Endothelial cell of umbilical vein (primary cell): ENCODE results near the gene THAP11. TPM values are rescaled to one million over a fixed set of nuclear protein-coding genes. Genes with fewer than 3 reads are reported as not detected.

Source experiments
- BruUV-seq: library from RNA; stranded (reverse); fragments of 400-500 nt; replicated peaks from 2 replicates; lab custom pipeline; 2021; lab: Mats Ljungman, UMichigan
- CTCF ChIA-PET: fragments of 300-600, 350-600 bp; sonication (Branson Sonifier 250); formaldehyde crosslinking; loops from one replicate; lab custom pipeline; 2021; ENCODE audit warnings: antibody characterized with exemption, inconsistent platforms; lab: Charles Lee
- POLR2A ChIA-PET: fragments of 300-600, 350-600 bp; sonication (Branson Sonifier 250); formaldehyde crosslinking; loops from one replicate; lab custom pipeline; 2021; ENCODE audit warnings: antibody characterized with exemption, inconsistent platforms; lab: Charles Lee
- DNase-seq: peaks from one replicate; pipeline ENCODE4 v3.0.0-alpha.2; 2011; ENCODE audit warnings: low read depth, low spot score
- FAIRE-seq: peaks from 2 replicates; lab custom pipeline; 2011; peaks lifted over from hg19 to GRCh38; lab: Jason Lieb, UNC
- H2AFZ ChIP-seq: 2 replicates; pipeline ENCODE4 v1.6.0; 2012; ENCODE audit warnings: low read depth, low read length, control low read depth, inconsistent platforms
- H3K27ac ChIP-seq: 2 replicates; pipeline ENCODE4 v1.5.1; 2011; ENCODE audit warnings: low read depth, mild to moderate bottlenecking, control low read depth, low read length, moderate library complexity; ENCODE audit not compliant: insufficient read depth
- H3K27me3 ChIP-seq, 2 experiments: 2 replicates each; pipeline versions ENCODE4 v1.6.0 to v1.6.1; 2011; ENCODE audit warnings: low read length in 2 of 2, mixed read lengths in 1 of 2; ENCODE audit not compliant: control insufficient read depth in 2 of 2, insufficient read depth in 2 of 2
- H3K36me3 ChIP-seq, 2 experiments: 2 replicates in 1 of 2; 3 replicates in 1 of 2; pipeline ENCODE4 v1.5.1; 2011; ENCODE audit warnings: low read length in 2 of 2, mild to moderate bottlenecking in 1 of 2, moderate library complexity in 1 of 2; ENCODE audit not compliant: control insufficient read depth in 2 of 2, insufficient read depth in 2 of 2; ENCODE audit errors: extremely low read depth in 1 of 2
- H3K4me1 ChIP-seq: 3 replicates; pipeline ENCODE4 v1.5.1; 2011; ENCODE audit warnings: mild to moderate bottlenecking, low read length; ENCODE audit not compliant: control insufficient read depth, insufficient read depth; ENCODE audit errors: extremely low read depth
- H3K4me2 ChIP-seq: 2 replicates; pipeline ENCODE4 v1.6.1; 2011; ENCODE audit warnings: low read length, control low read depth, mixed read lengths; ENCODE audit not compliant: insufficient read depth
- H3K4me3 ChIP-seq, 3 experiments: fragments of 200-600 bp in 1 of 3; sonication (generic), shearing (Covaris generic) in 1 of 3; replicated peaks in 1 of 3; 2 replicates each; pipeline ENCODE4 v1.5.1; 2011 to 2016; ENCODE audit warnings: control low read depth in 3 of 3, low read length in 3 of 3, mild to moderate bottlenecking in 2 of 3, inconsistent platforms in 1 of 3, low read depth in 1 of 3, moderate library complexity in 1 of 3; ENCODE audit not compliant: insufficient read depth in 1 of 3
- H3K79me2 ChIP-seq: 2 replicates; pipeline ENCODE4 v1.6.0; 2012; ENCODE audit warnings: low read length, inconsistent platforms; ENCODE audit not compliant: control insufficient read depth, insufficient read depth
- H3K9ac ChIP-seq: replicated peaks from 2 replicates; pipeline ENCODE3; 2011; ENCODE audit warnings: low read length, control low read depth; ENCODE audit not compliant: insufficient read depth; ENCODE audit errors: extremely low read depth
- H3K9me1 ChIP-seq: replicated peaks from 3 replicates; pipeline ENCODE4 v1.6.0; 2011; ENCODE audit warnings: mild to moderate bottlenecking, low read length; ENCODE audit not compliant: control insufficient read depth, insufficient read depth; ENCODE audit errors: extremely low read depth
- H3K9me3 ChIP-seq: replicated peaks from 2 replicates; pipeline ENCODE4 v1.5.1; 2012; ENCODE audit warnings: low read length, inconsistent platforms; ENCODE audit not compliant: control insufficient read depth, insufficient read depth
- H4K20me1 ChIP-seq: replicated peaks from 2 replicates; pipeline ENCODE3; 2011; ENCODE audit warnings: mild to moderate bottlenecking, low read length; ENCODE audit not compliant: control insufficient read depth, insufficient read depth; ENCODE audit errors: extremely low read depth
- EZH2 ChIP-seq: IDR thresholded peaks from 2 replicates; pipeline ENCODE4 v1.6.1; 2012; ENCODE audit warnings: borderline replicate concordance, low read depth, mild to moderate bottlenecking, moderate library complexity, low read length, inconsistent platforms; ENCODE audit not compliant: severe bottlenecking
- FOS ChIP-seq: IDR thresholded peaks from 2 replicates; pipeline ENCODE4 v1.6.1; 2011; ENCODE audit warnings: mild to moderate bottlenecking, low read length, moderate library complexity, borderline replicate concordance; ENCODE audit not compliant: insufficient read depth
- GATA2 ChIP-seq: IDR thresholded peaks from 2 replicates; pipeline ENCODE4 v1.7.0; 2011; ENCODE audit warnings: low read depth, mild to moderate bottlenecking, moderate library complexity, mixed read lengths, low read length; ENCODE audit not compliant: insufficient read length, insufficient read depth
- JUN ChIP-seq: IDR thresholded peaks from 2 replicates; pipeline ENCODE4 v1.6.1; 2011; ENCODE audit warnings: borderline replicate concordance, low read depth; ENCODE audit not compliant: insufficient read length, insufficient read depth
- MYC ChIP-seq: IDR thresholded peaks from one replicate; pipeline ENCODE4 v1.6.1; 2011; ENCODE audit warnings: mild to moderate bottlenecking, low read depth, low read length
- POLR2A ChIP-seq: IDR thresholded peaks from 2 replicates; pipeline ENCODE4 v1.6.1; 2012; ENCODE audit warnings: low read depth, mild to moderate bottlenecking, control low read depth, low read length
- POLR2AphosphoS5 ChIP-seq: IDR thresholded peaks from 2 replicates; pipeline ENCODE4 v1.6.1; 2012; ENCODE audit warnings: low read depth, mild to moderate bottlenecking, control low read depth, low read length, moderate library complexity; ENCODE audit not compliant: insufficient read depth
- dilution Hi-C: fragments of 300-500 bp; cut with MboI; formaldehyde crosslinking; loops from one replicate; pipeline ENCODE4 v1.15.0; 2019; ENCODE audit warnings: low sequenced_read_pairs; ENCODE audit not compliant: extremely low pct_ligation_motif_present
- intact Hi-C: fragments of 100-400 bp; cut with micrococcal nuclease; formaldehyde crosslinking; loops from one replicate; pipeline ENCODE4 v1.10.0; 2022
- polyA plus RNA-seq, 4 experiments: library from polyadenylated mRNA; depleted of rRNA in 3 of 4; stranded (reverse) in 3 of 4; unstranded in 1 of 4; fragments of >200 nt; gene quantifications; 2 replicates each; pipeline versions ENCODE4 v1.2.1 to v1.2.3, GENCODE V29; 2011 to 2012; ENCODE audit warnings: missing spikeins in 1 of 4
- total RNA-seq: library from RNA; stranded (reverse); gene quantifications from 2 replicates; pipeline ENCODE4 v1.2.3, GENCODE V29; 2021
- TF ChIP-seq, protein P1 (sequence below): IDR thresholded peaks from 2 replicates; pipeline ENCODE4 v1.6.1; 2011; ENCODE audit not compliant: insufficient read depth, insufficient read length
- TF ChIP-seq, protein P2 (sequence below), 2 donors: IDR thresholded peaks; 1 replicate in 1 of 2; 2 replicates in 1 of 2; pipeline ENCODE4 v1.5.1; 2011; ENCODE audit warnings: low read length in 2 of 2, mild to moderate bottlenecking in 2 of 2, moderate library complexity in 2 of 2, control low read depth in 1 of 2, inconsistent platforms in 1 of 2, low read depth in 1 of 2; ENCODE audit not compliant: insufficient read depth in 1 of 2; ENCODE audit errors: extremely low read depth in 1 of 2

The THAP11 gene
- total and polyA plus RNA-seq, 2 donors (not counting 3 experiments of a cell fraction or from before 2014, with no cell fraction given) = 24.0 to 25.9 TPM

GRCh38 chr16:67803894-67804293 is 38.2 kb upstream of the THAP11 start:
- no peak for DNase-seq
- intact Hi-C loops (loop anchor here (10.0 kb wide), 1 partner anchor 279 kb away; the partner anchor contains the start of gene RIPOR1), dilution Hi-C loops (no loop called here)
- no peak overlapping the region for H3K4me3 ChIP-seq
- H3K79me2 ChIP-seq = peaks cover 50% of the 10 kb centered on the region
- CTCF ChIA-PET = interaction anchor here (1.4 kb wide), 1 partner anchor 13 kb away, joined by 6 read pairs; no protein-coding TSS in a partner anchor
- no peaks in the 10 kb centered on the region for H4K20me1 ChIP-seq
- H3K27me3 ChIP-seq = no peaks in the 10 kb centered on the region
- POLR2A ChIA-PET = no interaction called here
- TF ChIP-seq FOS = no peak
- no peak for TF ChIP-seq MYC
- no peak for TF ChIP-seq POLR2A
- TF ChIP-seq, protein P1, sequence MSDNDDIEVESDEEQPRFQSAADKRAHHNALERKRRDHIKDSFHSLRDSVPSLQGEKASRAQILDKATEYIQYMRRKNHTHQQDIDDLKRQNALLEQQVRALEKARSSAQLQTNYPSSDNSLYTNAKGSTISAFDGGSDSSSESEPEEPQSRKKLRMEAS = no peak
- TF ChIP-seq EZH2 = no peak
- TF ChIP-seq POLR2AphosphoS5 = no peak
- TF ChIP-seq JUN = no peak
- TF ChIP-seq, protein P2, sequence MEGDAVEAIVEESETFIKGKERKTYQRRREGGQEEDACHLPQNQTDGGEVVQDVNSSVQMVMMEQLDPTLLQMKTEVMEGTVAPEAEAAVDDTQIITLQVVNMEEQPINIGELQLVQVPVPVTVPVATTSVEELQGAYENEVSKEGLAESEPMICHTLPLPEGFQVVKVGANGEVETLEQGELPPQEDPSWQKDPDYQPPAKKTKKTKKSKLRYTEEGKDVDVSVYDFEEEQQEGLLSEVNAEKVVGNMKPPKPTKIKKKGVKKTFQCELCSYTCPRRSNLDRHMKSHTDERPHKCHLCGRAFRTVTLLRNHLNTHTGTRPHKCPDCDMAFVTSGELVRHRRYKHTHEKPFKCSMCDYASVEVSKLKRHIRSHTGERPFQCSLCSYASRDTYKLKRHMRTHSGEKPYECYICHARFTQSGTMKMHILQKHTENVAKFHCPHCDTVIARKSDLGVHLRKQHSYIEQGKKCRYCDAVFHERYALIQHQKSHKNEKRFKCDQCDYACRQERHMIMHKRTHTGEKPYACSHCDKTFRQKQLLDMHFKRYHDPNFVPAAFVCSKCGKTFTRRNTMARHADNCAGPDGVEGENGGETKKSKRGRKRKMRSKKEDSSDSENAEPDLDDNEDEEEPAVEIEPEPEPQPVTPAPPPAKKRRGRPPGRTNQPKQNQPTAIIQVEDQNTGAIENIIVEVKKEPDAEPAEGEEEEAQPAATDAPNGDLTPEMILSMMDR (IDR thresholded peaks at IDR 0.05; ENCODE audit: extremely low read depth in 1 of 2, insufficient read depth in 1 of 2, low read depth in 1 of 2, low read length in 2 of 2) = no peak
- no peak for TF ChIP-seq GATA2
- no TSS peak for BruUV-seq
- no peak overlapping the region for H3K27ac ChIP-seq
- FAIRE-seq = no peak
- no peaks in the 10 kb centered on the region for H3K9me1 ChIP-seq
- H3K36me3 ChIP-seq = peaks cover 0 to 9% of the 10 kb centered on the region in 2 experiments
- peaks cover 11% of the 10 kb centered on the region for H3K4me1 ChIP-seq
- H2AFZ ChIP-seq = no peak overlapping the region
- H3K9ac ChIP-seq = no peak overlapping the region
- no peak overlapping the region for H3K4me2 ChIP-seq
- H3K9me3 ChIP-seq = no peaks in the 10 kb centered on the region
